Sigmoid colon (tissue), 4 donors: ENCODE measurements around the gene VSIG2.

Experiments
- EP300 ChIP-seq, 4 donors: sonication (generic); formaldehyde crosslinking; IDR thresholded peaks; one replicate each; pipeline ENCODE4 v1.6.1; 2017; ENCODE audit warnings: antibody characterized with exemption in 4 of 4
- POLR2A ChIP-seq, 2 donors: fragments of 450-650 bp; IDR thresholded peaks; one replicate each; pipeline ENCODE4 v1.6.1; 2016; ENCODE audit warnings: antibody characterized with exemption in 2 of 2, mild to moderate bottlenecking in 2 of 2, moderate library complexity in 2 of 2

DNA sequence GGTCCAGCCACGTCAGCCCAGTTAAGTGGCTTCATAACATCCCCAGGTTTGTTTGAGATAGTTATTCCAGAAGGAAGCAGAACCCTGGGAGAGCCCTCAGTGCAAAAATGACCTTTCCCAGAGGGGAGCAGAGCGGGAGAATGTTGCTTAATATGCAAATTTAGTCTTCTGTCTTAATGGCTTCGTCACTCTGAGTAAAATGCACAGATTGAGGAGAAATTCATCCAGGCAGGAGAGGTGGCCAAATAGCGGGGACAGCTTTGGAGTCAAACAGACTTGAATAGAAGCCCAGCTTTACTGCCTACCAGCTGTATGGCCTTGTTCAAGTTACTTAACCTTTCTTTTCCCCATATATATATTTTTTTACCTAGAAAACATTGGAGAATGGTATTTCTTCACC, 24.6 kb downstream of the VSIG2 start:
- TF ChIP-seq POLR2A (IDR thresholded peaks at IDR 0.05) (no peak), EP300 (IDR thresholded peaks at IDR 0.05) (no peak)
